HG02678 (cell line): ENCODE results near the gene BIN1.
A peak's percentile ranks its signal among the peaks of the same experiment; 100 is the strongest.

Experiments used
- ATAC-seq: cut with Tn5 transposase; IDR thresholded peaks from one replicate; pipeline ENCODE4 v1.9.1; 2021; ENCODE audit warnings: mild to moderate bottlenecking, moderate library complexity; ENCODE audit not compliant: unreplicated experiment

BIN1 gene

DNA sequence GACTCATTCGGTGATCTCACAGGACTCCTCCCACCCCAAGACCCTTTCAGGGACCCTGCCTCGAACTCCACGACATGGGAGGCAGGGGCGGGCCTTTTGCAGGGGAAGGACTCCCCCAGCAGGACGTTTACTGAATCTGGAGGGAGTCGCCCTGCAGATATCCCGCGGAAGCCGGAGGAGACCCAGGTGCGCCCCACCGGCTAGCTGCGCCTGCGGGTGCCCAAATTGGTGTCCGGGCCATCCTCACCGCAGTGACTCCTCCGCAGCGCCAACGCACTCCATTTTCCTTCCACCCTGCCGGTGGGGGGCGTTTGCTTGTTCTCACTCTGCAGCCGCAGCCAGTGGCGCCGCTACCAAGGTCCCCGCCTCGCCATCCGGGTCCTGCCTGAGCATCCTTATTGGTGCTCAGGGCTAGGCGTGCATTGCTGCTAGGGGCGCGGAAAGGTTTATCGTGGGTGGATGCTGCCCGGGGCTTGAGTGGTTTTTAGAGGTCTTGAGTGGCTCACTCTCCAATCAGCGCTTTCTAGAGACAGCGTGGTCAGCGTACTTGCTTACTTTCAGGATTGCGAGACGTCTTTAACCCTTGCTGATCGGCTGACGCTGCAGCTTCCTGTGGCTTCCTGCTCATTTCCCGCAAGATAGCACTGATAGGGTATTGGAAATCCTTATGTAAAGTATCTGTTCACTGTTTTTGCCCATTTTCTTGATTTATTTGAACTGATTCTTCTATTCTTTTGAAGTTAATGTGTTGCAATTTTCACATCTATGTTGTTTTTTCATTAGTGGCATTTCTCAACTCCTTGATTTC lies 81.4 kb downstream of the BIN1 start:
- peak; percentile 92 for ATAC-seq

DNA sequence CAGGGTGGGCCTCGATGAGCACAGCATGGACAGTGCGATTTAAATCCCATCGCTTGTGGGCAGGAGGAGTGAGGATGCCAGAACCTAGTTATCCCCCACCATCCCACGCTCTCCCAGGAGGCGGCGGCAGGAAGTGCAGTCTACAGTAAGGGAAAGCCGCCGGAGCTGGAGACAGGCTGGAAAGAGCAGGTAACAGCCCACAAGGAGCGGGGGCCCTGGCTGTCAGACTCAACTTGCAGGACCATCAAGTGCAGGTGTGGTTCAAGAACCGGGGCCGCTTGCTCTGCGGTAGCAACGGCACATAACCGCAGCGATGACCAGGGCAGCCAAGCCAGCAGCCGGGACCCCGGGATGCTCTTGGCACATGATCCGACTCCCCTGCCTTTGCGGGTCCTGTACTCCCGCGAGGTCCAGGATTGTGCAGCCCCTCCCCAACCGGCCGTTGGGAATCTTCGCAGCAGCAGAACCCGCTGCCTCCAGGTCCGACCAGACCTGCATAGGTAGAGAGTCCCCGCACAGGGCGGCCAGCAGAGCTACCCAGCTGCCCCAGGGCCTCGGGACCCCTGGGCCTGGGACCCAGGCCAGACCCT lies 82.1 kb downstream of the BIN1 start:
- ATAC-seq: peak; percentile 15

DNA sequence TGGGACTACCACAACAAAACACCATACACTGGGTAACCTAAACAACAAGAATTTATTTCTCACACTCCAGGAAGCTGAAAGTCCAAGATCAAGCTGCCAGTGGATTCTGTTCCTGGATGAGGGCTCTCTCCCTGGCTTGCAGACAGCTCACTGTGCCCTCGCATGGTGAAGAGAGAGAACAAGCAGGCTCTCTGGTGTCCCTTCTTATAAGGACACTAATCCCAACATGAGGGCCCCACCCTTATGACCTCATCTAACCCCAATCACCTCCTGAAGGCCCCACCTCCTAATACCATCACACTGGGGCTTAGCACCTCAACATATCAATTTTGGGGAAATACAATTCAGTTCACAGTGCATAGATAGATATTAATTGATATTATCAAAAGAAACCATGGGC lies 83.5 kb downstream of the BIN1 start:
- no peak for ATAC-seq

DNA sequence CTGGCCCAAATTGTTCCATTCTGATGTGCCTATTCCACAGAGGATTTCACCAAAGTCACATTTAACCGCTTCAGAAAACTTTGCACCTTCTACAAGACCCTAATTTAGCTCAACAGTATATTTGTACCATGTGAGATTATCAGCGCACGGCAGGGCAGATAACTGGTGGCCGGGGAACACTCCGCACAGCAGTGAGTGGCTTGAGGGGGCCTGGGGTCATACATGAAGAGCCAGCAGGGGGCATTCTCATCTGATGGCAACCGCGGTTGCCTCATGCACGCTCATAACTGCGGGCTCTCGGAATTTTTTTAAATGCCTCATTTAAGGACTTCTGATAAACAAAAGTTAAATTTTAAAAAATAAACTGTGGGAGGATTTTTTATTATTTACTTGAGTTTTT lies 84.1 kb downstream of the BIN1 start:
- ATAC-seq: no peak

DNA sequence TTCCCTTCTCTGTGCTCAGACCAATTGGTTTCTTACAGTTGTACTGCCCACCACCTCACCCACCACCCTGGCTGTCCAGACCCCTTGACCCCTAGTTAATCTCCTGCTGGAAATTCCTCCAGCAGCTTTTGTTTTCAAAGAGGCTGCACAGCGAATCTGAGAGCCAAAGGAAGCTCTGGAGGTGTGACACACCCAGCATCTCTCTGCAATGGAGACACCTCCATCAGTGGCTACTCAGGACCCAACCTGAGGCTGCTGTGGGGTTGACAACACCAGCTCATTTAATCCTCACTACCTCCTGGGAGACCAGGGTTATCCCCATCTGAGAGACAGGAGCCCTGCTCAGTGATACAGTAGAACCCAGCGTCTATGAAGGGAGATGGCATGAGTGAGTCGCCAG lies 86.4 kb downstream of the BIN1 start:
- ATAC-seq: no peak

DNA sequence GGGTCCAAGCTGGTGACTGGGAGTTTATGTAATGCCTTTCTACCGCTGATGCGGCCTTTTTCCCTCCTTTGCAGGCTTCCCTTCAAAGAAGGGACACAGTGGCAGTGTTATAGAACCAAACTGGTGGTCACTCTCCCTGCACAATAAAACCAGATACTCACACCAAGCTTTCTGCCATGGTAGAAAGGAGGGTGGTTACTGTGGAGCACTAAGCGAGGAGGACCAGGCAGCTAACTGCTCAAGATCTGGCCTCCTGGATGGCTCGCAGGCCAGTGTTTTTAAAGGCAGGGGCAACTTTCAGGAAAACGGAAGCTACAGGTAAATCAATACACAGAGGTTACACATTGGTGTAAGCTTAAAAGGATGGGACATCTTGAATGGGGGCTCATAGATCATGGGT lies 89.4 kb downstream of the BIN1 start:
- no peak for ATAC-seq

DNA sequence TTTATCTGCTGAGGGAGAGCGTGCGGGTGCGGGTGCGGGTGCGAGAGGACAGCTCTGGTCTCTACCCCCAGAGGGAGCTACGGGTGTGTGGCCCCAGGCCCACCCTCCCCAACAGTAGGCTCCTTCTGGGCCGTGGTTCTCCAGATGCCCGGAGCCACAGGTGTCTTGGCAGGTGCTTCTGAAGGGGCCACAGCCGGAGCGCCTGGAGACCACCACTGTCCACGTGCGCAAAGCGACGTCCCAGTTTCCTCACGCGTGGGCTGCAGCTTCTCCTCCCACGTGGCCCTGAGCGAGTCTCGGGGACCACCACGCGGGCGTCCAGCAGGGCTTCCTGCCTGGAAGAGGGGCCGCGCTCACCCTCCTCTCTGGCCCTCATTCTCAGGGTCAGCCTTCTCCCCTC lies 90.6 kb downstream of the BIN1 start:
- ATAC-seq: no peak

DNA sequence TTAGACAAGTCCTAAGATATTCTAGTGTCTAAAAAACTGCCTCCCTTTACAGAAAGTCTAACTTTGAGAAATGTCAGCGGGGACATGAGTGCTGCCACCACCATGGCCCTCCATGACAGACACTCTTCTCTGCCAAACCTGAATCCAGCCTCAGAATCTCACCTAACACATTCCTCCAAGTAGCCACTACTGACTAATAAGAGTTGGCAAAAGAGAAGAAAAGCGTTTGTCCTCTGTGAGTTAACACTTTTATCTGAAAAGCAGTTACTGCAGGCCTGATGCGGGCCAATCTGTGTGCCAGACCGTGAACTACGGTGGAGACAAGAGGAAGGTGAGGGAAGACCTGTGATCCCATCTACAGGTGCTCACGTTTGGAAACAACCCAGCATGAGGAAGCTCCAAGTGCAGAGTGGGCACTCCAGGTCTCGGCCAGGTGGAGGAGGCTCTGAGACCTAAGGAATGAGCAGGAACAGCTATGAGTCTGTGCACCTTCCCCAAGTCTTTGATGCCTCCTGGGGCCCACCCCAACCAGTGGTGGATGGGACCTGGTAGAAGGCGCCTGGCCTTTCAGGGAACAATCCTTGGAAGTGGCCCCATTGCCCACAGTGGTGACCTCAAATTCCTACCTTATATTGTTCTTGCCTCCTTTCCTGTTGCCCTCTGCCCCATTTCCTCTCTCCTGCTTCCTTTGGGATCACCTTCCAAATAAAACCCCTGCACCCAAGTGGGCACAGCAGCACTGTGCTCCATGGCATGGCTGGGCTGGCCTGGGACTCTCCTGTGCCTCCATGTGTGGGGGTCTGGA lies 91.6 kb downstream of the BIN1 start:
- no peak for ATAC-seq

DNA sequence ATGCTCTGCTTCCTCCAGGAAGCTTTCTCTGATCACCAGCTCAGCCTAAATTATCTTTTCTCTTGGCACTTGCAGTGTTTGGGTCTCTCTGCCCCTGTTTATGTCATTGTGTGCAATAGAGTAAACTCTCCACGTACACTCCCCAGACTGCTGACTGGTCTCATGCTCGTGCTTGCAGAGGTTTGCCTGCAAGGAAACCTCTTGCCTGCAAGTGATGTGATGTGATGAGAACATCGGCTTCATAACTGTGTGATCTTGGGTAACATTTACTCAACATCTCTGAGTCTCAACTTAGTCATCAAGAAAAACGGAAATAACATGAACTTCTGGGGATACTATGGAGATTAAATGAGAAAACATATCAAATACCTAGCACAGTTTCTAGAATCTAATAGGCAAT lies 92.3 kb downstream of the BIN1 start:
- no peak for ATAC-seq

DNA sequence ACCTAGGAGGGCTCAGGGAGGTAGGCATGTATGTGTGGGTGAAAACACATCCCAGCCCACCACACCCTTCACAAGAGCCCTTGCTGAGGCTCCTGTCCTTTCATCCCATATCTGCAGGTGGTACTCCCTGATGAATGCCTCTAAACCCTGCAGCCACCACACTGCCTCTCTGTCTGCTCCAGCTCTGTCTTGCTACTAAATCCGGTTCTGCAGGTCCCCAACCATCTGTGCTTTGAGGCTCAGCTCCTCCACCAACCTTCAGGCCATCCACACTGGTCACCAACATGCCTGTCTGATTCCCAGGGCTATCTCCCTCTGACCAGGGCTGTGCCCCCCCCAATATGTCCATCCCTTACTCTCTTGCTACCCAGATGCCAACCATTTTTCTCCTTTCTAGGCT lies 92.7 kb downstream of the BIN1 start:
- no peak for ATAC-seq

DNA sequence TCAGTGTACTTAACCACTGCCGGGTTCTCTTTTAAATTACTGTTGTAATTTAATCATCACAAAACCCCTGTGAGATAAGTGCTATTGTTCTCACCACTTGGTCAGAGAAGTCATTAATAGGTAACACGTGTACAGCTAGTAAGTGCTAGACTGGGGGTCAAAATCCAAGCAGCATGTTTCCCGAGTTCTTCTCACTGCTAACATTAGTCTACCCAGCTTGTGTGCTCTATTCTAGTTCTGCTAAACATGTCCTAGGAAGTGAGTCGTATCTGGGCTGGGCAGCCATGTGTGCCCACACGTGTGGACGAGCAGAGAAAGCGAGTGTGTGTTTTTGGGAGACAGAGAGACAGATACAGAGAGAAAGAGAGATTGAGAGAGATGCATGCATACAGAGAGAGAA lies 94.1 kb downstream of the BIN1 start:
- no peak for ATAC-seq

DNA sequence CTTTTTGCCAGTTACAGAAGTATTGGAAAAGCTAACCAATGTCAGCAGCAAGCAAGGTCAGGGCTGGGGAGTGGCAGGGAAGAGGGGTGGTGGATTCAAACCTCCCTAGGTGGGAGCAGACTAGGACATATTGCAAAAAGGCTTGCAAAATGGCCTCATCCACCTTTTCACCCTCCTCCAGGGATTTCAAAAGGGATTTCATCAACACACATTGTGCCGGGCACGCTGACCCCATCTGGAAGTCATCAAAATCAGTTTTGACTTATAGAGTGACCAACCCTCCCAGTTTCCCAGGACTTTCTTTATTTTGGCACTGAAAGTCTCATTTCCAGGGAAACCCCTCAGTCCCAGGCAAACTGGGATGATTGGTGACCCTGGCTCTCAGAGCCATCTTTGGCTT lies 94.7 kb downstream of the BIN1 start:
- no peak for ATAC-seq

DNA sequence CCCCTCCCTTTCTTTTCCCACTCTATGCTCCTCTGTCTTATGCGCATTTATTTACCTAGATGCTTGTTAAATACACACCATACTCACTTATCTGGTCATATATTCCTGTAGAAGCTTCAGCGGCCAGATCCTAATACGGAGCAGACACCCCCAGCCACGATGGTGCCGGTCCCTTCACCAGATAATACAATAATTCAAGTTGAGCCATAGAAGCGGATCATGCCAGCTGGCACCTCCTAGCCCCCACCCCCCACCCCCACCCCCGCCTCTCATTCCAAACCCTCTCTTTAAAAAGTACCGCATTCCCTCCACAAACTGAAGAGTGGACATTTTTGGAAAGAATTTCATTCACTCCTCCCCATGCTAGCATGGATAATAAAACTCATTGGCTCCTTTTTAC lies 95.2 kb downstream of the BIN1 start:
- ATAC-seq: no peak

DNA sequence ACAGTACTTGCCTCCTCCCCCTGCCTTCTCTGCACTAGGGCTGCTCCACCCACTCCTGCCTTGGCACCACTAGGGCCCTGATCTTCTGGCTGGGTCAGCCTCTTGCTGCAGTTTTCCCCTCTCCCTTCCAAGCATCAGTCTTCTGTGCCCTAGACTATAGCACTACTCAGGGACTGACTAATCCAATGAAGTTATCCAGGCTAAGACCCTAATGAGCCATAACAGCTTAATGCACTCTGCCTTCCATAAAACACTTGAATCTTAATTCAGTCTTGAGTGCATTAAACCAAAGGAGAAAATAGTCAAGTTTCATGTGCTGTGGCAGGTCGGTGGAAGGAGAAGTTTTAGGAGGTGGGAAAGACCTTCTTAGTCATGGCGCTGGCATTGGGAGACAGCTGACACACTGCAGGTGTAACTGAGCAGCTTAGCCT lies 95.7 kb downstream of the BIN1 start:
- no peak for ATAC-seq

DNA sequence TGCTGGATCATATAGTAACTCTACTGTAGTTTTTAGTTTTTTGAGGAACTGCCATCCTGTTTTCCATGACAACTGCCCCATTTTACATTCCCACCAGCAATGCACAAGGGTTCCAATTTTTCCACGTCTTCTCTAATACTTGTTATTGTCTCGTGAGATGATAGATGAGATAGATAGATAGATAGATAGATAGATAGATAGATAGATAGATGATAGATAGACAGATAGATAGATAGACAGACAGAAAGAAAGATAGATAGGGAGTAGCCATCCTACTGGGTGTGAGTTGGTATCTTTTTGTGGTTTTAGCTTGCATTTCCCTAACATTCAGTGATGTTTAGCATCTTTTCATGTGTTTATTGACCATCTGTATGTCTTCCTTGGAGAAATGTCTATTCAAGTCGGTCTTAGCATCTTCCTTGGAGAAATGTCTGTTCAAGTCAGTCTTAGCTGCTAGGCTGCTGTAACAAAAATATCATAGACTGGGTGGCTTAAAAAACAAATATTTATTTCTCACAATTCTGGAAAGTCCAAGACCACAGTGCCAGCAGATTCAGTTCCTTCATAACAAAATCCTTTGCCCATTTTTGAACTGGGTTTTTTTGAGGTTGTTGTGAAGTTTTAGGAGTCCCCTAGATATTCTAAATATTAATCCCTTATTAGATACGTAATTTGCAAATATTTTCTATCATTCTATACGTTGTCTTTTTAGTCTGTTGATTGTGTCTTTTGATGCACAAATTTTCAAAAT lies 98.5 kb downstream of the BIN1 start:
- ATAC-seq: no peak

DNA sequence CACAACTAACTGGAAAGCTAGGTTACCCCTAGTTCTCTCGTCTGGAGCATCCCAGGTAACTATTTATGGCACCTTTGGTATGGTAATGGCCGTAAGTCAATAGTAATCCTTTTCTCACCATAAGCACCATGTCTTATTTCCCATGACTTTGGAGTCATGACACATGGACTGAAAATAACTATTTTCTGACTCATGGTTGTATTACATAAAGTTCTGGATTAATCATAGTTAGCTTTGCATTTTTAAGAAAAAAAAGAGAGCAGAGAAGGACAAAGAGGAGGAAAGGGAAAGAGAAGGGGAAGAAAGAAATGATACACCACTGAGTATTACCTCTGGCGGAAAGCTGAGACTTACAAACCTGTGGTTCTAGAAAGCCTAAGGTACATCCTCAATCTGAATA lies 99.3 kb downstream of the BIN1 start:
- no peak for ATAC-seq

DNA sequence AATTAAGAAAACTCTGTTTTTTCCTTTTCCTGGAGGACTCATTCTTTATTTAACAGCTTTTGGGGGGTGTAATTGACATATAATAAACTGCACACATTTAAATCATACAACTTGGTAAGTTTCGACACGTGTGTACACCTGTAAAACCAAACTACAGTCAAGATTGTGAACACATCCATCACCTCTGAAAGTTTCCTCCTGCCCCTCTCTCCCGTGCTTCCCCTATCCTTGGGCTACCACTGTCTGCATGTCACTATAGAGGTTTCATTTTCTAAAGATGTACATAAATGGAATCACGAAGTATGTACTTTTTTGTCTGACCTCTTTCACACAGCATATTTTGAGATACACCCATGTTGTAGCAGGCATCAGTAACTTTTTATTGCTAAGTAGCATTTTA lies 100.0 kb downstream of the BIN1 start:
- ATAC-seq: no peak

DNA sequence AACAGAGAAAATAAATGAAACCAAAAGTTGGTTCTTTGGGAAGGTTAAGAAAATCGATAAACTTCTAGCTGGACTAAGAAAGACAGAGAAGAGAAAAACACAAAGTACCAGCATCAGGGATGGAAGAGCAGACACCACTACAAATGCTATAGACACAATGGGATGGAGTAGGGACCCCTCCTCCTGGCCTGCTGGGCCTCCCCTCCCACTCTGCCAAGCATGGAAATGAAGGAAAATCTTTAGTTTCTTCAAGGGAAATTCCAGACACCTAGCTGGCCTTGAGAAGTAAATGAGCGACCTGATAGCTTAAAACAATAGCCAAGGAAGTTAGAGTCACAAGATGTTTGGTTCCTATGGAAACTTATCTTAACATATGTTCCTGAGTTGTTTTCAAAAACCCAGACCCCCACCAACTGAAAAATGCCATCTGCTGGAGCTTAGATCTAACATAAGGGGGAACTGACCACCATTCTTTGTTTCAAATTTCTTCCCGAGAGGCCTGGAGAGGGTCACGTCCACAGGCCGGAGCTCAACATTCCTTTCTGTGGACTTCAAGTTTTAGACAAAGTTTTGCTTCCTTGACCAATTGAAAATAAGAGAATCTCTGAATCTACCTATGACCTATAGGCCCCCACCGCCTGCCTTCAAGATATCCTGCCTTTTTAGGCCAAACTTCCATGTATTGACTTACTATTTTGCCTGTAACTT lies 101.9 kb downstream of the BIN1 start:
- no peak for ATAC-seq

DNA sequence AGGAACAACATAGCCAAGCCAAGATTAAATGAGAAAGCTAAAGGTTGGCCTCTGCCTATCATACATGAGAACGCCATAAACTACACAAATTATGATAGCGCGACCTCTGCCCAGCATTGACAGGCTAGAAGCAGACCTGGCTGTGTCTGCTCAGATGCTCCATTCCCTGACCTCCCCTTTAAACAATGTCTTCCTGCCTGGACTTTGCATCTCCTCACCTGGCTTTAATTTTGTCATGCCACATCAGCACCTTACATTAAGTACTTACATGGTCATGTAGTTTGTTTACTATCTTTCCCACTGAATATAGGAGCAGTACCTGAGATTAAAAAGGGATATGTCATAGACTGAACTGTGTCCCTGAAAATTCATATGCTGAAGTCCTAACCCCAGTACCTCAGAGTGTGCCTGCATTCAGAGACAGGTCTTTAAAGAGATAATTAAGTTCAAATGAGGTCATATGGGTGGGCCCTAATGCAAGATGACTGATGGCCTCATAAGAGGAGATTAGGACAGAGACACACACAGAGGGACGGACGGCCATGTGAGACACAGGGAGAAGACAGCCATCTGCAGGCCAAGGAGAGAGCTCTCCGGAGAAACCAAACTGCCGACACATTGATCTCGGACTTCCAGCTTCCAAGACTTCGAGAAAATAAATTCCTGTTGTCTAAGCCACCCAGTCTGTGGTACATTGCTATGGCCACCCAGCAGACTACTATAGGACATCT lies 103.7 kb downstream of the BIN1 start:
- no peak for ATAC-seq

DNA sequence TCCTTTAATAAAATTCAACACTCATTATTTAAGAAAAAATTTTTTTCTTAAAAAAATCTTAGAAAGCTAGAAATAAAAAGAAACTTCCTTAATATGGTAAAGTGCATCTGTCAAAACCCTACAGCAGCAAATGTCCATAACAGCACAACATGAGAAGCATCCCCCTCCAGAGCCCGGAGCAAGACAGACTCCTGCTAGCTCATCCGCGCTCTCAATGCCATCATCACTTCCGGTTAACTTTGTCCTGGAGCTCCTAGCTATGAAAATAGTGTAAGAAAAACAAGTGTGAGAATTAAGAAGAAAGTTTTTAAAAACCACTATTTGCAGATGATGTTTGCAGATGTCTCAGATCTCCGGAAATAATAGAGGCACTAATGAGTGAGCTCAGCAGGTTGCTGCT lies 105.2 kb downstream of the BIN1 start:
- ATAC-seq: no peak
